Activated CD4-positive, alpha-beta T cell treated with anti-CD3 and anti-CD28 coated beads, Interleukin-2, amount 50 U/mL, for 16 hours (primary cell): ENCODE data around the gene ATXN1L.
"Not testable (repeated sequence)": the region's sequence is repeated elsewhere in the genome, so short reads cannot be mapped to it uniquely, and the experiment has no call there.

ENCODE experiments used
- DNase-seq: peaks from one replicate; pipeline ENCODE4 v3.0.0-alpha.2; 2020

Gene ATXN1L

DNA sequence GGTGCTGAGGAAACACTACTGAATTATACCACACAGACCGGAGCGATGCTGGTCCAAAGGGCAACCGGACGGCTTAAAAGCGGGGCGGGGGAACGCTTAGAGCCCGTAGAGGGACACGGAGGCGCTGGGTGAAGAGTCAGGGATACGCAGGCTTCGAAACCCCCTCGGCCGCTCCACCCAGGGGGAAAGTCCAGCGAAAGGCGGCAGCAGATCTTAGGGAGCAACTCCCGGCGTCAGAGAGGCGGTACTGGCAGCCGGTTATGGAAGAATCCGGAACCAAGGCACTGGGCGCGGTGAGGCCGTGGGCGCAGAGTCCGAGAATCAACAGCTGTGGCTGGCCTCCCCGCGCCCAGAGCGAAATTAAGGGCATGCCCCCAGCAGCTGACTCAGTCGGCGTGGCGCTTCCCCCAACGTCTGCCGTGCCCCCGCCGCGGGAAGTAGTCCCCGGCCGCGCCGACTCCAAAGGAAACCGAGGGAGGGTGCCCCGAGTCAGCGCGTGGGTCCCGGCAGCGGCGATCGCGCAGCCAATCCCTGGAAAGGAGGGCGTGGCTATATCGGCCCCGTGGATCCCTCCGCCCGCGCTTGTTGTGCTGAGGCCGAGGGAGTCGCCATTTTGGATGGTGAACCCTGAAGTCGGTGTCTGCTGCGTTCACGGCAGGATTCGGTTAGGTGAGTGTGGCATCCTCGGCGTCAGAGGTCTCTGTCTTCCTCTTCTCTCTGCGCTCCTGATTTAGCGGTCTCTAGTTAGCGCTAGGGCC, 49.3 kb downstream of the ATXN1L start, which contains the start of gene IST1:
TSS of gene IST1 (plus strand) at position 611 of the 758 bp plus-strand sequence. CDS start 20,110 bp downstream, outside the sequence.
- DNase-seq, result peak; percentile 98

DNA sequence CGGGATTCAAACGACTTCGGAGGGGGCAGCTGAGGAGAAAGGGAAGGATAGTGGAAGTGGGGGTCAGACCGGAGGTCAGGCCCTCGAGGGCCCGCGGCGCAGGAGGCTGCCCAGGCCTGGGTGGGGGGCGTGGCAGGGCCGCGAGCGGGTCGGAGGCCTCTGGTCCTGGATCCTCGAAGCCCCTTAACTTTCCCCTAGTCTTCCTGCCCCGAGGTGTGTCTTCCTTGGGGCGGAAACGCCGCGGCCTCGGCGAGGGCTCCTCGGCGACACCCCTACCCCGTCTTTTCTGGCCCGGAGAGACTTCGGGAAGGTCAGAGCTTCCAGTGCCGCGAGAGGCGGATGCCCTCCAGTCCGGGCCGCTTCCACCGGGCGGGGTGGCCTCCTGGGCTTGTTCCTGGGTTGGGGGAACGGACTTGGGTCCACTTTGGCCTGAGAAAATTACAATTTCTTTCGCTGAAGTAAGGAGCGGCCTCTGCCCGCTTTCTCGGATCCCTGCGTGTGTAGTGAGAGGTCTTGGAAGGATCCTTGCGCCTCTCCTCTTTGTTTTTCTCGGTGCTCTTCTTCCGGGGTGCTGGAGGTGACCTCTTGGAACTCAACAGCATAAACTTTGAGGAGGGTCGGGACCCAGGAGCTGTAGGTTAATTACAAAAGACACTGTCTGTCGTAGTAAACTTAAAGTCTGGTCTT, 50.0 kb downstream of the ATXN1L start:
- peak; percentile 34 for DNase-seq

DNA sequence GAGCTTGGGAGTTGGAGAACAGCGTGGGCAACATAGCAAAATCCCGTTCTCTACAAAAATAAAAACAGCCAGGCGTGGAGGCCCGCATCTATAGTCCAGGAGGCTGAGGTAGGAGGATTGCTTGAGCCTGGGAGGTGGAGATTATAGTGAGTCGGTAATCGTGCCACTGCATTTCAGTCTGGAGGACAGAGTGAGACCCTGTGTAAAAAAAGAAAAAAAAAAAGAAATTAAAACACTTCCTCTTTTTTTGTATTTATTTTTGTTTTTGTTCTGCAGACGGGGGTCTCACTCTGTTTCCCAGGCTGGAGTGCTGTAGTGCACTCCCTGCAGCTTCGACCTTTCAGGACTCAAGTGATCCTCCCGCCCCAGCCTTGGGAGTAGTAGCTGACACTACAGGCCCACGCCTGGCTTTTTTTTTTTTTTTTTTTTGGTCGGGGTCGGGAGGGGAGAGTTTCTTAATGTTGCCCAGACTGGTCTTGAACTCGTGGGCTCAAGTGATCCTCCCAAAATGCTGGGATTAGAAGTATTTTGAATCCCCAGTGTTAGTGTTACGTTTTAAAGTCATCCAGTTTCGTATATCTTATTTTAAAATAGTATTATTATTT, 51.1 kb downstream of the ATXN1L start:
- DNase-seq, result no peak

GRCh38 chr16:71899171-71899570, 53.4 kb downstream of the ATXN1L start:
- no peak for DNase-seq

DNA sequence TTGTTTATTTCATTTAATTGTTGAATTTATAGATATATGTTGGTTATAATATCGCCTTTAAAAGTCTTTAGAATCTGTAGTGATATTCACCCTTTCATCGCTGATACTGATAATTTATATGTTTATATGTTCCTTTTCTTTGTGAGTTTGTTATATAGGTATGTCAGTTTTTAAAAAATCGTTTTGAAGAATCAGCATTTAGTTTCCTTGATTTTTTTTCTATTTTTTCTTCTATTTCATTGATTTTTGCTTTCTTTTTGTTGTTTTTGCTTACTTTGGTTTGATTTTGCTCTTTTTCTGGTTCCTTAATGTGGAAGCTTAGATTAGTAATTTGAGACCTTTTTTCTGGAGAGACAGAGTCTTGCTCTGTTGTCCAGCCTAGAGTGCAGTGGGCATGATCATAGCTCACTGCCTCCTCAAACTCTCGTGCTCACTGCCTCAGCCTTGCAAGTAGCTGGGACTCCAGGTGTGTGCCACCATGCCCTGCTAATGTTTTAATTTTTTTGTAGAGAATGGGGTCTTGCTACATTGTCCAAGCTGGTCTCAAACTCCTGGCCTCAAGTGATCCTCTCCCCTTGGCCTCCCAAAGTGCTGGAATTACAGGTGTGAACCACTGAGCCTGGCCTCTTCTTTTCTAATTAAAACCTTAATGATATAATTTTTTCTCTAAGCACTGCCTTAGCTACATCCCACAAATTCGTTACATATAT, 57.0 kb downstream of the ATXN1L start:
- no peak for DNase-seq

- no peak for DNase-seq
These were observed 57.8 kb downstream of the ATXN1L start for GRCh38 chr16:71903608-71904007.

DNA sequence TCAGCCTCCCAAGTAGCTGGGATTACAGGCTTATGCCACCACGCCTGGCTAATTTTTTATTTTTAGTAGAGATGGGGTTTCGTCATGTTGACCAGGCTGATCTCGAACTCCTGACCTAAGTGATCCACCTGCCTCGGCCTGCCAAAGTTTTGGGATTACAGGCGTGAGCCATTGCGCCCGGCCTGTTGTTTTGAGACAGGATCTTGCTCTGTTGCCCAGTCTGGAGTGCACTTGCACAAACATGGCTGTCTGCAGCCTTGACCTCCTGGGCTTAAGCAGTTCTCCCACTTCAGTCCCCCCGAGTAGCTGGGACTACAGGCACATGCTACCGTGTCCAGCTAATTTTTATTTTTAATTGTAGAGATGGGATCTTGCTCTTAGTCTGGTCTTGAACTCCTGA, 58.5 kb downstream of the ATXN1L start:
- DNase-seq, result no peak

DNA sequence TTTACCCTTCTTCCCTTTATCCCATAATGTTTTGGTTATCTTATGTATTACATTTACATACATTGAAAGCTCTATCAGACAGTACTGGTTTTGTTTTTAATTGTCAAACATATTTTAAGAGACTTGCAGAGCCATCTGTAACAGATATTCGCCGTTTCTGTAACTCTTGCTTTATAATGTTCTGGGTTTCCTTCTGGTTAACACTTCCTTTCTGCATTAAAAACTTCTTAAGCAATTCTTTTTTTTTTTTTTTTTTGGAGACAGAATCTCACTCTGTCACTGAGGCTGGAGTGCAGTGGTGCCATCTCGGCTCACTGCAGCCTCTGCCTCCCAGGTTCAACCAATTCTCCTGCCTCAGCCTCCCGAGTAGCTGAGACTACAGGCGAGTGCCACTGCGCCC, 60.0 kb downstream of the ATXN1L start:
- not testable (repeated sequence) for DNase-seq
